K562 (cell line): ENCODE measurements around the gene PGF. TPM values are rescaled to one million over a fixed set of nuclear protein-coding genes. Genes with fewer than 3 reads are reported as not detected.

ENCODE experiments used
- ATAC-seq: fragments of 200-7000 bp; cut with Tn5 transposase; 3 replicates; pipeline ENCODE4 v1.9.1; 2020; ENCODE audit warnings: moderate library complexity
- BruUV-seq: library from RNA; stranded (reverse); fragments of 400-500 nt; replicated peaks from 2 replicates; lab custom pipeline; 2021; lab: Mats Ljungman, UMichigan
- CTCF ChIA-PET: fragments of 300-600 bp; formaldehyde crosslinking; extraction: SDS; loops from one replicate; lab custom pipeline; 2021; ENCODE audit warnings: low intra/inter-chr PET ratio; lab: Yijun Ruan, JAX
- POLR2A ChIA-PET: fragments of 300-600, 350-650 bp; sonication (Branson Sonifier 250); formaldehyde crosslinking; extraction: SDS; loops from one replicate; lab custom pipeline; 2021; ENCODE audit warnings: antibody characterized with exemption, inconsistent platforms; lab: Yijun Ruan, JAX
- DNase-seq, 4 experiments: peaks; one replicate each; pipeline versions ENCODE4 v3.0.0 to v3.0.0-alpha.2; 2011 to 2018; ENCODE audit warnings: low spot score in 3 of 4, mixed read lengths in 3 of 4; ENCODE audit errors: extremely low read depth in 1 of 4
- FAIRE-seq: peaks from 2 replicates; lab custom pipeline; 2011; peaks lifted over from hg19 to GRCh38; lab: Jason Lieb, UNC
- H2AFZ ChIP-seq: 2 replicates; pipeline ENCODE4 v1.6.0; 2011; ENCODE audit warnings: low read depth, low read length, control low read depth, inconsistent platforms
- H3K27ac ChIP-seq: fragments of 200-600 bp; 3 replicates; pipeline ENCODE4 v1.8.0; 2011; ENCODE audit warnings: low read depth, mild to moderate bottlenecking, control low read depth, inconsistent platforms, low read length, moderate library complexity, mixed read lengths; ENCODE audit errors: extremely low read depth
- H3K27me3 ChIP-seq, 2 experiments: fragments of 300-600 bp in 1 of 2; 2 replicates in 1 of 2; 3 replicates in 1 of 2; pipeline versions ENCODE4 v1.6.0 to v1.8.0; 2011; ENCODE audit warnings: inconsistent platforms in 2 of 2, low read length in 2 of 2, mild to moderate bottlenecking in 1 of 2, mixed read lengths in 1 of 2, moderate library complexity in 1 of 2; ENCODE audit not compliant: control insufficient read depth in 2 of 2, insufficient read depth in 2 of 2
- H3K36me3 ChIP-seq: fragments of 300-600 bp; 3 replicates; pipeline ENCODE4 v1.8.0; 2011; ENCODE audit warnings: mild to moderate bottlenecking, low read length, inconsistent platforms; ENCODE audit not compliant: control insufficient read depth, insufficient read depth
- H3K4me1 ChIP-seq, 2 experiments: fragments of 200-600 bp in 1 of 2; replicated peaks in 1 of 2; 2 replicates in 1 of 2; 3 replicates in 1 of 2; pipeline versions ENCODE4 v1.5.1 to v1.8.0; 2011; ENCODE audit warnings: inconsistent platforms in 2 of 2, low read length in 2 of 2, mild to moderate bottlenecking in 1 of 2, mixed read lengths in 1 of 2, moderate library complexity in 1 of 2; ENCODE audit not compliant: control insufficient read depth in 2 of 2, insufficient read depth in 2 of 2
- H3K4me2 ChIP-seq: 2 replicates; pipeline ENCODE4 v1.6.1; 2011; ENCODE audit warnings: low read length, control low read depth, inconsistent platforms, mixed read lengths; ENCODE audit not compliant: insufficient read depth
- H3K4me3 ChIP-seq: fragments of 200-600 bp; sonication (generic), shearing (Covaris generic); 2 replicates; pipeline ENCODE4 v1.5.1; 2016; ENCODE audit warnings: control low read depth, inconsistent platforms
- H3K79me2 ChIP-seq: fragments of 200-600 bp; 3 replicates; pipeline ENCODE4 v1.8.0; 2011; ENCODE audit warnings: low read length, inconsistent platforms; ENCODE audit not compliant: control insufficient read depth, insufficient read depth
- H3K9ac ChIP-seq, 2 experiments: 2 replicates each; pipeline versions ENCODE4 v1.6.0 to v1.6.1; 2011; ENCODE audit warnings: low read depth in 2 of 2, low read length in 2 of 2, control low read depth in 1 of 2, inconsistent platforms in 1 of 2, mild to moderate bottlenecking in 1 of 2, mixed read lengths in 1 of 2; ENCODE audit not compliant: insufficient read depth in 1 of 2
- H3K9me1 ChIP-seq: one replicate; pipeline ENCODE4 v1.6.0; 2011; ENCODE audit warnings: inconsistent platforms, mild to moderate bottlenecking, low read length, moderate library complexity; ENCODE audit not compliant: control insufficient read depth, insufficient read depth
- H3K9me3 ChIP-seq: replicated peaks from 2 replicates; pipeline ENCODE4 v1.5.1; 2011; ENCODE audit warnings: low read depth, low read length, inconsistent platforms; ENCODE audit not compliant: control insufficient read depth, insufficient read depth
- H4K20me1 ChIP-seq: replicated peaks from 2 replicates; pipeline ENCODE4 v1.6.1; 2011; ENCODE audit warnings: low read length, inconsistent platforms, mixed read lengths; ENCODE audit not compliant: control insufficient read depth, insufficient read depth
- BACH1 ChIP-seq: fragments of 200-800 bp; sonication (Bioruptor generic); IDR thresholded peaks from 2 replicates; pipeline ENCODE4 v1.6.1; 2016; ENCODE audit warnings: missing genetic modification characterization, missing compliant biosample characterization
- CBX3 ChIP-seq, 2 experiments: IDR thresholded peaks; 1 replicate in 1 of 2; 2 replicates in 1 of 2; pipeline ENCODE4 v1.6.1; 2012; ENCODE audit warnings: inconsistent platforms in 2 of 2, low read length in 2 of 2, borderline replicate concordance in 1 of 2, control low read depth in 1 of 2
- CREB1 ChIP-seq, 2 experiments: sonication (generic) in 1 of 2; formaldehyde crosslinking in 1 of 2; IDR thresholded peaks; 2 replicates each; pipeline versions ENCODE4 v1.6.1 to v1.8.0; 2012 to 2022; ENCODE audit warnings: inconsistent platforms in 1 of 2, mild to moderate bottlenecking in 1 of 2, missing genetic modification reagents in 1 of 2, moderate library complexity in 1 of 2
- CXXC5 ChIP-seq: fragments of 250-450 bp; sonication (Bioruptor Pico); IDR thresholded peaks from 2 replicates; pipeline ENCODE4 v1.8.0; 2022; ENCODE audit warnings: inconsistent platforms, mild to moderate bottlenecking, moderate library complexity
- E2F4 ChIP-seq: sonication (generic); formaldehyde crosslinking; IDR thresholded peaks from 2 replicates; pipeline ENCODE4 v1.8.0; 2022; ENCODE audit warnings: mild to moderate bottlenecking, low read depth, missing genetic modification reagents
- FOXO4 ChIP-seq: fragments of 450-650 bp; formaldehyde crosslinking; IDR thresholded peaks from 2 replicates; pipeline ENCODE4 v1.4.0; 2020; ENCODE audit warnings: mild to moderate bottlenecking, moderate library complexity
- HNRNPLL ChIP-seq: fragments of 200-400 bp; formaldehyde crosslinking; IDR thresholded peaks from 2 replicates; pipeline ENCODE4 v1.6.1; 2017; ENCODE audit warnings: low read length, low read depth, mild to moderate bottlenecking; ENCODE audit not compliant: poor library complexity, severe bottlenecking
- IRF2 ChIP-seq: sonication (generic); formaldehyde crosslinking; IDR thresholded peaks from 2 replicates; pipeline ENCODE4 v1.8.1; 2022; ENCODE audit warnings: mild to moderate bottlenecking, missing genetic modification reagents
- LCOR ChIP-seq: sonication (generic); formaldehyde crosslinking; IDR thresholded peaks from 2 replicates; pipeline ENCODE4 v1.8.0; 2022; ENCODE audit warnings: mild to moderate bottlenecking, missing genetic modification reagents
- MBD2 ChIP-seq: sonication (generic); IDR thresholded peaks from 2 replicates; pipeline ENCODE4 v1.6.1; 2016; ENCODE audit warnings: low read depth, borderline replicate concordance
- MECOM ChIP-seq: fragments of 250-450 bp; sonication (Bioruptor Pico); IDR thresholded peaks from 2 replicates; pipeline ENCODE4 v1.8.0; 2022; ENCODE audit warnings: inconsistent platforms
- NCOR1 ChIP-seq: fragments of 450-650 bp; IDR thresholded peaks from 2 replicates; pipeline ENCODE4 v1.6.1; 2016; ENCODE audit warnings: mild to moderate bottlenecking, moderate library complexity
- PTBP1 ChIP-seq: fragments of 200-400 bp; formaldehyde crosslinking; IDR thresholded peaks from 2 replicates; pipeline ENCODE4 v1.6.1; 2017; ENCODE audit warnings: low read depth, low read length
- RAD51 ChIP-seq: fragments of 450-650 bp; IDR thresholded peaks from 2 replicates; pipeline ENCODE4 v1.7.1; 2016; ENCODE audit warnings: low read depth, mild to moderate bottlenecking, borderline replicate concordance
- ZNF124 ChIP-seq: sonication (generic); formaldehyde crosslinking; IDR thresholded peaks from 2 replicates; pipeline ENCODE4 v1.8.1; 2022; ENCODE audit warnings: missing genetic modification reagents
- ZNF224 ChIP-seq: sonication (generic); formaldehyde crosslinking; IDR thresholded peaks from 2 replicates; pipeline ENCODE4 v1.8.0; 2022; ENCODE audit warnings: mild to moderate bottlenecking, missing genetic modification reagents
- ZNF354B ChIP-seq: fragments of 250-450 bp; sonication (Bioruptor Pico); IDR thresholded peaks from 2 replicates; pipeline ENCODE4 v1.4.0; 2020
- WGBS: fragments of 100-300 bp; shearing (Covaris generic); methylation state at CpG from one replicate; pipeline ENCODE4 v1.1.6; 2016; ENCODE audit warnings: low coverage, mixed read lengths; ENCODE audit not compliant: insufficient coverage; ENCODE audit errors: missing lambda C conversion rate; 5-methylcytosine and 5-hydroxymethylcytosine counted together
- in situ Hi-C: fragments of 300-500 bp; cut with MboI; formaldehyde crosslinking; loops from 4 replicates; pipeline ENCODE4 v1.15.0; 2018; ENCODE audit warnings: inconsistent platforms, mixed read lengths
- intact Hi-C: fragments of 100-400 bp; cut with micrococcal nuclease; formaldehyde crosslinking; loops from 2 replicates; pipeline ENCODE4 v1.14.2; 2022
- polyA plus RNA-seq, 8 experiments: library from polyadenylated mRNA; depleted of rRNA in 4 of 8; stranded (reverse) in 5 of 8; unstranded in 3 of 8; fragments of >200 nt; fragmentation: Nextera tagmentation in 2 of 8; fragmentation: Illumina TruSeq in 1 of 8; extraction: Ambion mirVana in 2 of 8; extraction: Trizol in 1 of 8; gene quantifications; 2 replicates each; pipeline versions ENCODE4 v1.2.1 to v1.2.3, GENCODE V29; 2011 to 2014; ENCODE audit warnings: inconsistent platforms in 1 of 8, missing spikeins in 1 of 8
- total RNA-seq, 7 experiments: library from RNA; depleted of rRNA in 6 of 7; stranded (reverse); fragments of >200 nt in 6 of 7; fragmentation: Illumina TruSeq in 2 of 7; extraction: Trizol in 2 of 7; gene quantifications; 2 replicates each; pipeline versions ENCODE4 v1.2.1 to v1.2.3, GENCODE V29; 2011 to 2021; ENCODE audit warnings: low replicate concordance in 1 of 7
- TF ChIP-seq, protein P1 (sequence below): sonication (generic); formaldehyde crosslinking; IDR thresholded peaks from 2 replicates; pipeline ENCODE4 v1.5.0; 2020; ENCODE audit warnings: missing genetic modification reagents

Gene PGF
- total and polyA plus RNA-seq, 9 of the 15 experiments (the other 6 are each of a cell fraction or from before 2014, with no cell fraction given): 0.04 to 0.44 (median 0.18) TPM

DNA sequence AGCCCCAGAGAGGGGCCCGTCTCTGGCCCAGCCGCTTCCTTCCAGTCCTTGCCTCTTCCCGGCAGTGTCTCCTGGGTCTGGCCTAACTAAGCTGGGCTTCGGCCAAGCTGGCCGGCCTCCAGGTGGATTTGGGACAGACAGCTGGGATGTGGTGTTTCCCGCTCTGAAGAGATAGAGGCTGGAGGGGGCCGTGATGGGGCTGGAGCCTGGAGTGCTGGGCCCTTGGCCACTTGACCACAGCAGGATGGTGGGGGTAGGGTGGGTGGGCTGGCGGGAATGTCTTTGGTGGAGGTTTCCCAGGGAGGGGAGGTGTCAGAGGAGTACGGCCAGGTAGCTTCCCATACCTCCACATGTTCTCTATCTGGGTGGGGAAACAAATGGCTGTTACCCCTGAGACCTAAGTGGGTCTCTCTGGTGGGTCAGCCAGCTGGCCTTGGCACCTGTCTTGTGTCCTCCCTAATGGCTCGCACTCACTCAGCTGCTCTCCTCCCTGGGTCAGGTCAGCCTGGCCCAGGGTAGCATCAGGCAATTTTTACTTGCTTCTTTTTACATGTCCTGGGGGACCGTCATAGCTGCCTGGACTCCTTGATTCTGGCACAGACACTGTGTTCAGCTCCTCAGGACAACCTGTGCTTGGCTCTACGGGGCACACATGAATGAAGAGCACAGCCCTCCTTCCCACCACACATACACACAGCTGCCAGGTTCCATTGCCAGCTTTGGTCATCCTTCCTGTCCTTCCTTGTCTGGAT is 19.8 kb upstream of the PGF start:
- Histone ChIP-seq H3K79me2 (no peaks in the 10 kb centered on the region), H3K4me1 (peaks cover 0 to 24% of the 10 kb centered on the region in 2 experiments; a peak in 2 of 5 replicates), H3K9me1 (no peaks in the 10 kb centered on the region), H3K36me3 (no peaks in the 10 kb centered on the region), H3K4me2 (no peak overlapping the region), H3K27me3 (no peaks in the 10 kb centered on the region), H3K27ac (no peak overlapping the region), H2AFZ (no peak overlapping the region), H3K4me3 (no peak overlapping the region), H3K9ac (no peak overlapping the region), H3K9me3 (no peaks in the 10 kb centered on the region), H4K20me1 (no peaks in the 10 kb centered on the region)
- WGBS: 43% methylated on average over 5 of the region's 12 CpGs
- in situ Hi-C loops (no loop called here), intact Hi-C loops (no loop called here)
- CTCF ChIA-PET: no interaction called here
- no peak for DNase-seq
- POLR2A ChIA-PET: interaction anchor here (0.9 kb wide), 1 partner anchor 683 kb away, joined by 3 read pairs; no protein-coding TSS in a partner anchor
- ATAC-seq: no peak
- no TSS peak for BruUV-seq
- FAIRE-seq: no peak
- no peak for TF ChIP-seq HNRNPLL
- TF ChIP-seq LCOR (CRISPR knock-in tag): no peak
- no peak for TF ChIP-seq BACH1 (tag)
- no peak for TF ChIP-seq ZNF224 (CRISPR knock-in tag)
- no peak for TF ChIP-seq MECOM (CRISPR knock-in tag)
- TF ChIP-seq CXXC5 (CRISPR knock-in tag): no peak
- TF ChIP-seq CBX3 (IDR thresholded peaks at IDR 0.05; ENCODE audit: borderline replicate concordance in 1 of 2, low read length in 2 of 2): no peak
- no peak for TF ChIP-seq E2F4 (CRISPR knock-in tag)
- TF ChIP-seq PTBP1: no peak
- TF ChIP-seq, protein P1, sequence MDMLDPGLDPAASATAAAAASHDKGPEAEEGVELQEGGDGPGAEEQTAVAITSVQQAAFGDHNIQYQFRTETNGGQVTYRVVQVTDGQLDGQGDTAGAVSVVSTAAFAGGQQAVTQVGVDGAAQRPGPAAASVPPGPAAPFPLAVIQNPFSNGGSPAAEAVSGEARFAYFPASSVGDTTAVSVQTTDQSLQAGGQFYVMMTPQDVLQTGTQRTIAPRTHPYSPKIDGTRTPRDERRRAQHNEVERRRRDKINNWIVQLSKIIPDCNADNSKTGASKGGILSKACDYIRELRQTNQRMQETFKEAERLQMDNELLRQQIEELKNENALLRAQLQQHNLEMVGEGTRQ (CRISPR knock-in tag): no peak
- TF ChIP-seq MBD2: no peak
- TF ChIP-seq IRF2 (CRISPR knock-in tag): no peak
- TF ChIP-seq RAD51: no peak
- no peak for TF ChIP-seq CREB1 (IDR thresholded peaks at IDR 0.05)
- no peak for TF ChIP-seq CREB1 (CRISPR knock-in tag; IDR thresholded peaks at IDR 0.05)
- TF ChIP-seq NCOR1: no peak
- TF ChIP-seq ZNF354B: no peak
- TF ChIP-seq FOXO4 (CRISPR knock-in tag): no peak
- TF ChIP-seq ZNF124 (CRISPR knock-in tag): no peak
